NT2/D1 (cell line): ENCODE results near the gene SYT12.

ENCODE experiments used
- DNase-seq: peaks from one replicate; pipeline ENCODE4 v3.0.0-alpha.2; 2011; ENCODE audit warnings: low read depth, low spot score
- H3K27me3 ChIP-seq: 2 replicates; pipeline ENCODE4 v1.6.0; 2011; ENCODE audit warnings: mild to moderate bottlenecking; ENCODE audit not compliant: insufficient read length, insufficient read depth
- H3K36me3 ChIP-seq: 2 replicates; pipeline ENCODE4 v1.6.1; 2011; ENCODE audit warnings: mild to moderate bottlenecking, low read length, mixed read lengths; ENCODE audit not compliant: insufficient read depth, insufficient read length
- H3K4me1 ChIP-seq: 2 replicates; pipeline ENCODE4 v1.5.1; 2011; ENCODE audit not compliant: insufficient read depth, insufficient read length
- H3K4me3 ChIP-seq: 2 replicates; pipeline ENCODE4 v1.5.1; 2011; ENCODE audit warnings: low read depth; ENCODE audit not compliant: insufficient read length
- H3K9ac ChIP-seq: 2 replicates; pipeline ENCODE4 v1.6.0; 2011; ENCODE audit warnings: low read depth; ENCODE audit not compliant: insufficient read length
- H3K9me3 ChIP-seq: 2 replicates; pipeline ENCODE4 v1.5.1; 2011; ENCODE audit warnings: mild to moderate bottlenecking, low read length; ENCODE audit not compliant: insufficient read depth
- SUZ12 ChIP-seq: IDR thresholded peaks from 2 replicates; pipeline ENCODE4 v1.6.1; 2011; ENCODE audit not compliant: insufficient read length, insufficient read depth; ENCODE audit errors: extremely low read depth
- YY1 ChIP-seq: IDR thresholded peaks from 2 replicates; pipeline ENCODE4 v1.6.1; 2011; ENCODE audit not compliant: insufficient read length, insufficient read depth
- ZNF274 ChIP-seq: IDR thresholded peaks from 2 replicates; pipeline ENCODE4 v1.6.1; 2011; ENCODE audit warnings: mild to moderate bottlenecking, low read depth, low read length

SYT12 gene

DNA sequence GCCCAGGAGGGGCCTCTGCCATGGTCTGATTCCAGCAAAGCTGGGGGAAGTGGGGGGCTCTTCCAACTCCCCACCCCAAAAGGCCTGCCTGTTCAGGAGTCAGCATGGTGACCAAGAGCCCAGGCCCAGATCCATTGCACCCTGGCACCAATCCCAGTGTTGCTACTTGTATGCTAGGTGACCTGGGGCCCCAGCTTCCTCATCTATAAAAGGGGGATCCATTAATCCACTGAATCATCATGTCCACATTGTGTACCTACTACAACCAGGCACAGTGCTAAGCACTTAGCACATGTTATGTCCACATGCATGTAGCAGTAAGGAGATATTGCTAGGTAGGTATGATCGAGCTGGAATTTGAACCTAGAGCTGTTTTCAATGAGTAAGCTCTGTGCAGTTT, 2.0 kb downstream of the SYT12 start:
- H3K36me3 ChIP-seq: no peaks in the 10 kb centered on the region
- H3K9ac ChIP-seq: no peak overlapping the region
- peaks cover 49% of the 10 kb centered on the region for H3K27me3 ChIP-seq
- H3K4me3 ChIP-seq: no peak overlapping the region
- DNase-seq: no peak
- TF ChIP-seq ZNF274: no peak
- TF ChIP-seq YY1: no peak
- TF ChIP-seq SUZ12: no peak
- no peaks in the 10 kb centered on the region for H3K9me3 ChIP-seq
- H3K4me1 ChIP-seq: peaks cover 40% of the 10 kb centered on the region

- no peak for DNase-seq
- TF ChIP-seq ZNF274 (no peak), YY1 (no peak), SUZ12 (no peak)
- H3K36me3 ChIP-seq: no peaks in the 10 kb centered on the region
Observed at GRCh38 chr11:67025750-67026149, 2.8 kb downstream of the SYT12 start.

DNA sequence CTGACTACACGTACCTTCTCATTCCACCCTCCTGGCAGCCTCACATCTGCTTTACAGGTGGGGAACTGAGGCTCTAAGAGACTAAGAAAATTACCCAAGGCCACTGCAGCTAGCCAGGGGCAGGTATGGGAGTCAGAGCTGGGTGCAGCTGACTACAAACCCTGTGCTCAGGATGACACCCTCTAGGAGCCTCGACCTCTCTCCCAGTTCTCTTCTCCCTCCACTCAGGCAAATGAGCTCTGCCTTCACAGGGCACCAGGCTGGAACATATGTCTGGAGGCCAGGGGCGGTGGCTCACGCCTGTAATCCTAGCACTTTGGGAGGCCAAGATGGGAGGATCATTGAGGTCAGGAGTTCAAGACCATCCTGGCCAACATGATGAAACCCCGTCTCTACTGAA, 4.0 kb downstream of the SYT12 start:
- H3K4me1 ChIP-seq: peaks cover 50% of the 10 kb centered on the region
- H3K9me3 ChIP-seq: no peaks in the 10 kb centered on the region
- DNase-seq: no peak
- no peak overlapping the region for H3K9ac ChIP-seq
- no peaks in the 10 kb centered on the region for H3K36me3 ChIP-seq
- no peak for TF ChIP-seq YY1
- no peak overlapping the region for H3K4me3 ChIP-seq
- peaks cover 48% of the 10 kb centered on the region for H3K27me3 ChIP-seq

More at GRCh38 chr11:67025750-67026149, 2.8 kb downstream of the SYT12 start:
- H3K9me3 ChIP-seq: no peaks in the 10 kb centered on the region
- peaks cover 40% of the 10 kb centered on the region for H3K4me1 ChIP-seq
- H3K9ac ChIP-seq: no peak overlapping the region
- H3K4me3 ChIP-seq: no peak overlapping the region
- H3K27me3 ChIP-seq: peaks cover 51% of the 10 kb centered on the region

DNA sequence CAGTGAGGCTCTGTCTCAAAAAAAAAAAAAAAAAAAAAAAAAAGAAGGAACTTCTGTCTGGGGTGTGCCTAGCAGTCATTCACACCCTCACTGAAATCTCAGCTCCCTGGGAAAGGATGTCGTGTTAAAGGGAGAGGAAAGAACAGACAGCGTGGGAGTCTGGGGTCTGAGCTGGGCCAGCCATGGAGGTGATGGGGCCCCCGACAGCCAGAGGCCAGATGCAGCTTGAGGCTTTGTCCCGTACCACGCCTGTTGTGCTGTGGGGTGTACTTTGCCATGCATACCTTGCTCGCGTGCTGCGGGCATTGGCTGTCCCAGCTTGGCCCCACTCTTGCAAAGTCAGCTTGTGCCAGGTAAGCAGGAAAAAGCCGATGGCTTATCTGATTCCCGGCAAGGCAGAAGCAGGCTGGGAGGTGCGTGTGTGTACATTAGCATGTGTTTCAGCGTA, 4.6 kb downstream of the SYT12 start:
- Histone ChIP-seq H3K9me3 (no peaks in the 10 kb centered on the region), H3K27me3 (peaks cover 43% of the 10 kb centered on the region), H3K9ac (no peak overlapping the region), H3K36me3 (no peaks in the 10 kb centered on the region), H3K4me1 (peaks cover 51% of the 10 kb centered on the region), H3K4me3 (no peak overlapping the region)
- TF ChIP-seq SUZ12 (no peak), ZNF274 (no peak), YY1 (no peak)
- no peak for DNase-seq

DNA sequence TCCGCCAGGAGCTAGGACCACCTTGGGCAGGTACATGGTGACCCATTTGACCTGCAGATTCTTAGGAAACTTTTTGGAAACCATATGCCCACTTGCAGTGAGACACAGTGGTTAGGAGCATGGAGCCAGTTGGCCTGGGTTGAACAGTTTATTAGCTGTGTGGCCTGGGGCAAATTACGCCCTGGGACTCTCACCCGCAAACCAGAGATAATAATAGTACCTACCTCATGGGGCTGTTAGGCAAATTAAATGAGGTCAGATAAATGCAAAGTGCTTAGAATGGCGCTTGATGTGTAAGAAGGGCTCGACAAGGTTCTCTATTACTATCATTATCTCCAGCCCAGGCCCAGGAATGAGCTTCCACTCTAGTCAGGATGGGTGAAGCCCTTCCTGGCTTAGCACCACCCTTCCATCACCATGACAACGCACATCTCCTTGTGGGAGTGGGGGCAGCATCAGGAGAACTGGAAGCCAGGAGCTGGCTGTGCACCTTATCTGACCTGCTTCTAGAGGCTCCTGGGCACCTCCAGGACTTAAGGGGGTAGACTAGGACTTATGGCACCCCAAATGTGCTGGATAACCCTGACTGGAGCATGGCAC, 5.1 kb downstream of the SYT12 start:
- Histone ChIP-seq H3K27me3 (peaks cover 37% of the 10 kb centered on the region), H3K36me3 (no peaks in the 10 kb centered on the region), H3K4me3 (no peak overlapping the region), H3K4me1 (peaks cover 52% of the 10 kb centered on the region), H3K9me3 (no peaks in the 10 kb centered on the region), H3K9ac (no peak overlapping the region)
- no peak for DNase-seq
- no peak for TF ChIP-seq ZNF274
- TF ChIP-seq YY1: no peak
- TF ChIP-seq SUZ12: no peak

DNA sequence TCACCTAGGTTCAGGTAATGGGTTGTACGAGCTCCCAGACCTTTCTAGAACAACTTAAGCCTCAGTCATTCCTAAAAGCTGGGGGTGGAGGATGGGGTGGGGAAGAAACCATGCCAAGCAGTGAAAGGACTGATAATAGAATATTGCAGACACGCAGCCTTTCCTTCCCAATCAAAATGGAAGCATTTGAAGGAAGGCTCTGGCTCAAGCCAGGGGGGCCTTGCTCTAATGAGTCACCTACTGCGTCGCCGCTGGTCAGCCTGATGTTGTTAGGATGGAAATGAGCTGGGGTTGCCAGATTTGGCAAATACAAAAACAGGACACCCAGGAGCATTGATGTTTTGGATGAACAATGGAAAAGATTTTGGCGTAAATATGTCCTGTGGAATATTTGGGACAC, 6.2 kb downstream of the SYT12 start:
- DNase-seq: no peak
- H3K4me1 ChIP-seq: peaks cover 52% of the 10 kb centered on the region
- H3K27me3 ChIP-seq: peaks cover 26% of the 10 kb centered on the region
- H3K36me3 ChIP-seq: no peaks in the 10 kb centered on the region
- H3K9ac ChIP-seq: no peak overlapping the region
- TF ChIP-seq ZNF274 (no peak), SUZ12 (no peak), YY1 (no peak)
- H3K4me3 ChIP-seq: no peak overlapping the region
- no peaks in the 10 kb centered on the region for H3K9me3 ChIP-seq

DNA sequence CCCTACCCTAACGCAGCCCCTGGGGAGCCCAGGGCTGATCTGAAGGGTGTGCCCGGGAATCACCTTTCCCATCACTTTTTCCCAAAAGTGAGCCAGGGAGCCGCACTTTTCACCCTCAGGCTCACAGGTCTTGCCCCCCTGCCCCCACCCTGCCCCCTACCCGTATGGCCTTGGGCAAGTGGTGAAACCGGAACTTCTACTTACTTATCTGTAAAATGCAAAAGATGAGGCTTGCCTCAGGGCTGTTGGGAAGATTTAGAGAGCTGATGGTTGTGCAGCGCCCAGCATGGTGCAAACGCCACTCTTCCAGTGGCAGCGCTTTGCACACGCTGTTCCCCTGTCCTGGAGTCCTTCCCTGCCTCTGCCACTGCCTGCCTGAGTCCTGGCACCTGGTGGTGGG, 8.0 kb downstream of the SYT12 start:
- Histone ChIP-seq H3K4me1 (peaks cover 48% of the 10 kb centered on the region), H3K9ac (no peak overlapping the region), H3K36me3 (no peaks in the 10 kb centered on the region), H3K27me3 (peaks cover 10% of the 10 kb centered on the region), H3K4me3 (no peak overlapping the region), H3K9me3 (no peaks in the 10 kb centered on the region)
- TF ChIP-seq YY1 (no peak), ZNF274 (no peak), SUZ12 (no peak)
- no peak for DNase-seq
